Smooth muscle cell (in vitro differentiated cells): ENCODE data around the gene AAMDC. TPM values are rescaled to one million over a fixed set of nuclear protein-coding genes. Genes with fewer than 3 reads are reported as not detected.
"Not testable (repeated sequence)": the region's sequence is repeated elsewhere in the genome, so short reads cannot be mapped to it uniquely, and the experiment has no call there.

ENCODE experiments used
- DNase-seq: peaks from one replicate; lab custom pipeline; 2025; ENCODE audit not compliant: unreplicated experiment; lab: John Stamatoyannopoulos, UW
- H2AFZ ChIP-seq: fragments of 200-600 bp; sonication (generic); 2 replicates; pipeline ENCODE4 v1.6.0; 2016; ENCODE audit warnings: antibody characterized with exemption, low read depth, mild to moderate bottlenecking
- H3F3A ChIP-seq: fragments of 200-600 bp; sonication (generic); 2 replicates; pipeline ENCODE4 v1.6.0; 2017; ENCODE audit warnings: antibody characterized with exemption, low read depth
- H3K27ac ChIP-seq: fragments of 200-600 bp; sonication (generic); 2 replicates; pipeline ENCODE4 v1.5.1; 2016; ENCODE audit warnings: low read depth, mild to moderate bottlenecking
- H3K27me3 ChIP-seq: fragments of 200-600 bp; sonication (generic); 2 replicates; pipeline ENCODE4 v1.6.1; 2016; ENCODE audit warnings: low read depth, mild to moderate bottlenecking
- H3K36me3 ChIP-seq: fragments of 200-600 bp; sonication (generic); 2 replicates; pipeline ENCODE4 v1.5.1; 2016; ENCODE audit warnings: low read depth
- H3K4me1 ChIP-seq: fragments of 200-600 bp; sonication (generic); 2 replicates; pipeline ENCODE4 v1.5.1; 2016; ENCODE audit warnings: low read depth
- H3K4me2 ChIP-seq: fragments of 200-600 bp; sonication (generic); 2 replicates; pipeline ENCODE4 v1.6.0; 2016; ENCODE audit warnings: mild to moderate bottlenecking
- H3K4me3 ChIP-seq: fragments of 200-600 bp; sonication (generic); 2 replicates; pipeline ENCODE4 v1.5.1; 2016; ENCODE audit warnings: mild to moderate bottlenecking
- H3K79me2 ChIP-seq: fragments of 200-600 bp; sonication (generic); 2 replicates; pipeline ENCODE4 v1.6.0; 2016; ENCODE audit warnings: low read depth, mild to moderate bottlenecking
- H3K9ac ChIP-seq: fragments of 200-600 bp; sonication (generic); 2 replicates; pipeline ENCODE4 v1.6.0; 2016; ENCODE audit warnings: low read depth
- H3K9me3 ChIP-seq: fragments of 200-600 bp; sonication (generic); replicated peaks from 2 replicates; pipeline ENCODE4 v1.5.1; 2016; ENCODE audit warnings: low read depth
- H4K20me1 ChIP-seq: fragments of 200-600 bp; sonication (generic); 2 replicates; pipeline ENCODE4 v1.6.0; 2016; ENCODE audit warnings: low read depth
- CTCF ChIP-seq: fragments of 200-600 bp; sonication (generic); IDR thresholded peaks from 2 replicates; pipeline ENCODE4 v1.5.1; 2017; ENCODE audit warnings: borderline replicate concordance, mild to moderate bottlenecking, antibody characterized with exemption; ENCODE audit not compliant: insufficient read depth, poor library complexity, severe bottlenecking
- WGBS: methylation state at CpG from one replicate; pipeline ENCODE4 v1.1.7; 2016; ENCODE audit warnings: low lambda C conversion rate; 5-methylcytosine and 5-hydroxymethylcytosine counted together
- polyA plus RNA-seq: library from polyadenylated mRNA; unstranded; fragments of >200 nt; fragmentation: Nextera tagmentation; extraction: Ambion mirVana; gene quantifications from 2 replicates; pipeline ENCODE4 v1.2.1, GENCODE V29; 2016
- total RNA-seq: library from RNA; depleted of rRNA; stranded (reverse); fragments of >200 nt; gene quantifications from 2 replicates; pipeline ENCODE4 v1.2.3, GENCODE V29; 2014

AAMDC gene
- total and polyA plus RNA-seq, 2 experiments from 2014 or later: 24.2 to 76.3 TPM

GRCh38 chr11:77876045-77876444 lies 55.1 kb downstream of the AAMDC start:
- WGBS: 78% methylated on average over 3 of the region's 3 CpGs
- DNase-seq: no peak
- Histone ChIP-seq H2AFZ (no peak overlapping the region), H3K4me1 (no peaks in the 10 kb centered on the region), H4K20me1 (no peaks in the 10 kb centered on the region), H3K36me3 (peaks cover 7% of the 10 kb centered on the region), H3K9ac (no peak overlapping the region), H3K27ac (no peak overlapping the region), H3K27me3 (no peaks in the 10 kb centered on the region), H3K4me2 (no peak overlapping the region), H3F3A (peaks cover 6% of the 10 kb centered on the region), H3K79me2 (no peaks in the 10 kb centered on the region), H3K4me3 (no peak overlapping the region), H3K9me3 (no peaks in the 10 kb centered on the region)
- no peak for TF ChIP-seq CTCF

GRCh38 chr11:77878247-77878646 lies 57.3 kb downstream of the AAMDC start:
- H2AFZ ChIP-seq, H3F3A ChIP-seq, H3K27me3 ChIP-seq, H3K4me2 ChIP-seq, H3K4me1 ChIP-seq, H3K9ac ChIP-seq, H3K9me3 ChIP-seq, H3K36me3 ChIP-seq, DNase-seq, H4K20me1 ChIP-seq, H3K4me3 ChIP-seq, H3K79me2 ChIP-seq: not testable (repeated sequence)
- peak overlapping the region; percentile 12 for H3K27ac ChIP-seq
- WGBS: 55% methylated on average over 4 of the region's 4 CpGs

GRCh38 chr11:77879218-77879617 lies 58.3 kb downstream of the AAMDC start:
- Histone ChIP-seq H3K4me2 (no peak overlapping the region), H2AFZ (no peak overlapping the region)

GRCh38 chr11:77882396-77882795 lies 61.5 kb downstream of the AAMDC start:
- Histone ChIP-seq H3K9me3 (no peaks in the 10 kb centered on the region), H3K36me3 (no peaks in the 10 kb centered on the region), H3K4me1 (no peaks in the 10 kb centered on the region), H4K20me1 (no peaks in the 10 kb centered on the region), H3K27ac (no peak overlapping the region), H3K27me3 (no peaks in the 10 kb centered on the region), H3K9ac (no peak overlapping the region), H2AFZ (no peak overlapping the region), H3K79me2 (no peaks in the 10 kb centered on the region), H3F3A (peaks cover 11% of the 10 kb centered on the region), H3K4me2 (no peak overlapping the region), H3K4me3 (no peak overlapping the region)
- no peak for TF ChIP-seq CTCF
- DNase-seq: no peak
- WGBS: 97% methylated on average over 3 of the region's 3 CpGs

More at GRCh38 chr11:77879218-77879617, 58.3 kb downstream of the AAMDC start:
- no peak overlapping the region for H3K27ac ChIP-seq
- H3K9ac ChIP-seq: no peak overlapping the region
- no peak overlapping the region for H3K4me3 ChIP-seq
- H3K9me3 ChIP-seq: no peaks in the 10 kb centered on the region
- WGBS: 99% methylated on average over 3 of the region's 3 CpGs
- H3K79me2 ChIP-seq: no peaks in the 10 kb centered on the region
- peaks cover 9% of the 10 kb centered on the region for H3F3A ChIP-seq
- no peak for DNase-seq
- no peaks in the 10 kb centered on the region for H3K4me1 ChIP-seq
- H3K36me3 ChIP-seq: peaks cover 7% of the 10 kb centered on the region
- no peaks in the 10 kb centered on the region for H3K27me3 ChIP-seq
- H4K20me1 ChIP-seq: no peaks in the 10 kb centered on the region
- TF ChIP-seq CTCF: no peak
